ENCODE data around the gene TTC23. TPM values are rescaled to one million over a fixed set of nuclear protein-coding genes. Genes with fewer than 3 reads are reported as not detected.

The TTC23 gene
- total RNA-seq, 8 experiments from 2014 or later = 9.5 to 46.0 (median 20.8) TPM

- 67 to 100% (median 83%) methylated on average over 1 to 3 of the region's 5 CpGs; no CpG with 5 or more reads in 4 of the 10 experiments for WGBS, 10 experiments
- H3K4me3 ChIP-seq = no peak overlapping the region
- no peak for ATAC-seq (replicated peaks in 6 of 8)
- in situ Hi-C loops (cut with MboI; ENCODE audit: low pct_unique_long_range_greater_than_20kb in 2 of 9, low sequenced_read_pairs in 9 of 9, unreplicated experiment in 9 of 9) = no loop called here
- H3K4me1 ChIP-seq (replicated peaks in 1 of 2) = no peaks in the 10 kb centered on the region
- H3K27ac ChIP-seq = no peak overlapping the region
Measured at GRCh38 chr15:99167201-99167600, 82.2 kb downstream of the TTC23 start.

GRCh38 chr15:99165956-99166689 is 83.3 kb downstream of the TTC23 start:
- no peaks in the 10 kb centered on the region for H3K4me1 ChIP-seq (replicated peaks in 1 of 2)
- H3K4me3 ChIP-seq = no peak overlapping the region
- no peak overlapping the region for H3K27ac ChIP-seq
- in situ Hi-C loops (cut with MboI; ENCODE audit: low pct_unique_long_range_greater_than_20kb in 2 of 9, low sequenced_read_pairs in 9 of 9, unreplicated experiment in 9 of 9) = no loop called here
- ATAC-seq (replicated peaks in 6 of 8) = no peak
- WGBS, 10 experiments = 53 to 100% (median 94%) methylated on average over 2 to 11 of the region's 23 CpGs

- Histone ChIP-seq H3K4me1 (replicated peaks in 1 of 2) (no peaks in the 10 kb centered on the region), H3K27ac (no peak overlapping the region), H3K4me3 (no peak overlapping the region)
- no peak for ATAC-seq (replicated peaks in 6 of 8)
- in situ Hi-C loops (cut with MboI; ENCODE audit: low pct_unique_long_range_greater_than_20kb in 2 of 9, low sequenced_read_pairs in 9 of 9, unreplicated experiment in 9 of 9) = no loop called here
- WGBS, 10 experiments = 93 to 100% (median 100%) methylated on average over 1 to 3 of the region's 3 CpGs; no CpG with 5 or more reads in 3 of the 10 experiments
Measured at GRCh38 chr15:99165020-99165790, 84.2 kb downstream of the TTC23 start.

- no peak for ATAC-seq (replicated peaks in 6 of 8)
- H3K4me3 ChIP-seq = no peak overlapping the region
Measured at GRCh38 chr15:99164119-99164518, 85.3 kb downstream of the TTC23 start.

GRCh38 chr15:99163271-99164062 is 85.9 kb downstream of the TTC23 start:
- H3K4me3 ChIP-seq = no peak overlapping the region
- in situ Hi-C loops (cut with MboI; ENCODE audit: low pct_unique_long_range_greater_than_20kb in 2 of 9, low sequenced_read_pairs in 9 of 9, unreplicated experiment in 9 of 9) = no loop called here

More at GRCh38 chr15:99164119-99164518, 85.3 kb downstream of the TTC23 start:
- no peaks in the 10 kb centered on the region for H3K4me1 ChIP-seq (replicated peaks in 1 of 2)
- in situ Hi-C loops (cut with MboI; ENCODE audit: low pct_unique_long_range_greater_than_20kb in 2 of 9, low sequenced_read_pairs in 9 of 9, unreplicated experiment in 9 of 9) = no loop called here
- no peak overlapping the region for H3K27ac ChIP-seq
- WGBS, 10 experiments = 74 to 100% (median 91%) methylated on average over 1 to 3 of the region's 3 CpGs

GRCh38 chr15:99158626-99159412 is 90.6 kb downstream of the TTC23 start:
- no peak for ATAC-seq (replicated peaks in 6 of 8)
- 70 to 100% (median 90%) methylated on average over 1 to 4 of the region's 6 CpGs for WGBS, 10 experiments
- H3K4me3 ChIP-seq = no peak overlapping the region
- no peak overlapping the region for H3K27ac ChIP-seq
- in situ Hi-C loops (cut with MboI; ENCODE audit: low pct_unique_long_range_greater_than_20kb in 2 of 9, low sequenced_read_pairs in 9 of 9, unreplicated experiment in 9 of 9) = no loop called here
- no peaks in the 10 kb centered on the region for H3K4me1 ChIP-seq (replicated peaks in 1 of 2)

More at GRCh38 chr15:99163271-99164062, 85.9 kb downstream of the TTC23 start:
- 40 to 100% (median 88%) methylated on average over 1 to 4 of the region's 4 CpGs; no CpG with 5 or more reads in 1 of the 10 experiments for WGBS, 10 experiments
- ATAC-seq (replicated peaks in 6 of 8) = peak in 1 of 8 experiments; percentile 50
- no peak overlapping the region for H3K27ac ChIP-seq
- no peaks in the 10 kb centered on the region for H3K4me1 ChIP-seq (replicated peaks in 1 of 2)

GRCh38 chr15:99157456-99157855 is 91.9 kb downstream of the TTC23 start:
- WGBS, 10 experiments = 0 to 100% (median 67%) methylated on average over 1 to 3 of the region's 3 CpGs; no CpG with 5 or more reads in 1 of the 10 experiments
- in situ Hi-C loops (cut with MboI; ENCODE audit: low pct_unique_long_range_greater_than_20kb in 2 of 9, low sequenced_read_pairs in 9 of 9, unreplicated experiment in 9 of 9) = no loop called here
- Histone ChIP-seq H3K27ac (no peak overlapping the region), H3K4me3 (no peak overlapping the region), H3K4me1 (replicated peaks in 1 of 2) (no peaks in the 10 kb centered on the region)
- no peak for ATAC-seq (replicated peaks in 6 of 8)

- in situ Hi-C loops (cut with MboI; ENCODE audit: low pct_unique_long_range_greater_than_20kb in 2 of 9, low sequenced_read_pairs in 9 of 9, unreplicated experiment in 9 of 9) = no loop called here
- peak in 2 of 8 experiments; percentile 39 to 57 for ATAC-seq (replicated peaks in 6 of 8)
- WGBS, 10 experiments = 59 to 100% (median 88%) methylated on average over 1 to 8 of the region's 9 CpGs; no CpG with 5 or more reads in 1 of the 10 experiments
- Histone ChIP-seq H3K27ac (no peak overlapping the region), H3K4me3 (no peak overlapping the region), H3K4me1 (replicated peaks in 1 of 2) (no peaks in the 10 kb centered on the region)
Measured at GRCh38 chr15:99155961-99156443, 93.4 kb downstream of the TTC23 start.

- 15 to 100% (median 58%) methylated on average over 1 to 2 of the region's 2 CpGs; no CpG with 5 or more reads in 1 of the 10 experiments for WGBS, 10 experiments
- peak in 3 of 8 experiments; percentile 50 to 81 (median 67) for ATAC-seq (replicated peaks in 6 of 8)
- in situ Hi-C loops (cut with MboI; ENCODE audit: low pct_unique_long_range_greater_than_20kb in 2 of 9, low sequenced_read_pairs in 9 of 9, unreplicated experiment in 9 of 9) = no loop called here
- Histone ChIP-seq H3K4me3 (no peak overlapping the region), H3K27ac (no peak overlapping the region), H3K4me1 (replicated peaks in 1 of 2) (no peaks in the 10 kb centered on the region)
Measured at GRCh38 chr15:99154271-99154670, 95.1 kb downstream of the TTC23 start.

GRCh38 chr15:99153026-99153535 is 96.3 kb downstream of the TTC23 start:
- no peak for ATAC-seq (replicated peaks in 6 of 8)
- Histone ChIP-seq H3K27ac (no peak overlapping the region), H3K4me3 (no peak overlapping the region), H3K4me1 (replicated peaks in 1 of 2) (no peaks in the 10 kb centered on the region)
- in situ Hi-C loops (cut with MboI; ENCODE audit: low pct_unique_long_range_greater_than_20kb in 2 of 9, low sequenced_read_pairs in 9 of 9, unreplicated experiment in 9 of 9) = no loop called here
- WGBS, 10 experiments = 0 to 99% (median 65%) methylated on average over 1 to 6 of the region's 6 CpGs

DNA sequence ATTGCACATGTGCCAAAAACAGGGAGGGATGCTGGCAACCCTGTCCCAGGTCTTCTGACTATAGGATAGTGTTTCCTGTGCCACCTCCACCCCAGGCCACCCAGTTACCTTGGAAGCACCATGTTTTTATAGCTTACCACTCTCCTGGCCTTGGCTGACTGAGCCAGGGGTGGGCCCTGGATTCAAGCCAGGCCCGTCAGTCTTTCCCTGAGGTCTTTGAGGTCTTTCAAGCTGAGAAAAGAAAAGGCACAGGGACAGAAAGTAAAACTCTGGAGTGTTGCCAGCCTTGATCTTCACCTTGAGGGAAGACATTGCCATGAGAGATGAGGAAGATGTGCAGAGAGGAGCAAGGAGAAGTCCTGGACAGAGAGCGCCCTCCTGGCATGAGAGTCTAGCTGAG is 98.2 kb downstream of the TTC23 start:
- whole genome bisulfite sequencing, 10 experiments = 90 to 100% (median 100%) methylated on average over 1 to 2 of the region's 2 CpGs; no CpG with 5 or more reads in 6 of the 10 experiments
- no peaks in the 10 kb centered on the region for H3K4me1 ChIP-seq (replicated peaks in 1 of 2)
- in situ Hi-C loops (cut with MboI; ENCODE audit: low pct_unique_long_range_greater_than_20kb in 2 of 9, low sequenced_read_pairs in 9 of 9, unreplicated experiment in 9 of 9) = no loop called here
- no peak for ATAC-seq (replicated peaks in 6 of 8)
- no peak overlapping the region for H3K27ac ChIP-seq
- no peak overlapping the region for H3K4me3 ChIP-seq

DNA sequence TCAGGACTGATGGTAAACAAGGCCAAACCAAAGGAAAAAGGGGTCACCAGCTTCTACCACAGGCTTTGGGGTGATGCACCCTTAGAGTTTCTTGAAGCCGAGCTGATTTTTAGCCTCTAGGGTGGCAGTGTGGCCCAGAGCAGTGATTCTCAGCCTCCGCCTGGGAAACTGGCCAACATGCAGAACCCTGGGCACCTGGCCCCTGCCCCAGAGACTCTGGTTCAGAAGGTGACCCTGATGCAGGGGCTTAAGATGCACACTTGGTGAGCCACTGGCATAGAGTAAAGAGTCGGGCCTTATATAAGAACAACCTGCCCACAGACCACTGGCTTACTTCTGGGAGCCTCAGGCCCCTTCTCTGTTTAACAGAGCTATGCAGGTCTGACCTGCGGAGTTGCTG is 100.0 kb downstream of the TTC23 start:
- 80 to 100% (median 93%) methylated on average over 1 to 4 of the region's 4 CpGs; no CpG with 5 or more reads in 4 of the 10 experiments for WGBS, 10 experiments
- H3K4me1 ChIP-seq (replicated peaks in 1 of 2) = peaks cover under 1 to 3% of the 10 kb centered on the region in 2 donors
- in situ Hi-C loops (cut with MboI; ENCODE audit: low pct_unique_long_range_greater_than_20kb in 2 of 9, low sequenced_read_pairs in 9 of 9, unreplicated experiment in 9 of 9) = no loop called here
- ATAC-seq (replicated peaks in 6 of 8) = no peak
- H3K27ac ChIP-seq = no peak overlapping the region
- H3K4me3 ChIP-seq = no peak overlapping the region
